ENCODE measurements around the gene ENO4.

The ENO4 gene

DNA sequence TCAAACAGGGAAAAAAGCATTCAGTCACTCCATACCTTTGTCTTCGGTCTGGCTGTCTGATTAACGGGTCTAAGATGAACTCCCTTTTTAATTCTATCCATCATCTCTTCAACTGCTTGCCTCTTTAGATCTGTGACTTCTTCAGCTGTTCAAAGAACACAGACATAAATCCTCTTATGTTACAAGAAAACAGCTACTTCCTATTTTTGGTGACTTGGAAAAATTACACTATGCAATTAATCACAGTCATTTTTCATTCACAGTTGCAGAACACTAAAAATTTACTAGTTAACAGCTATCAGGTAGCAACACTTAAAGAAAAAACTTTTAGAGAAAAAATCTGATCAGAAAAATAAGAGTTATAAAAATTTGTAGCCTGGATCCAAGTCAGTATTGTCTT, 66.0 kb downstream of the ENO4 start:
- Histone ChIP-seq H3K27me3 (ENCODE audit: low read depth, low read length) (no peaks in the 10 kb centered on the region), H3K9me3 (ENCODE audit: insufficient read depth, low read length) (no peaks in the 10 kb centered on the region), H3K4me2 (ENCODE audit: low read length) (no peak overlapping the region), H2AFZ (ENCODE audit: low read depth, low read length) (no peak overlapping the region), H3K4me1 (ENCODE audit: low read length) (no peaks in the 10 kb centered on the region), H3K4me3 (ENCODE audit: low read length) (no peak overlapping the region), H4K20me1 (ENCODE audit: insufficient read depth, low read length) (no peaks in the 10 kb centered on the region), H3K27ac (ENCODE audit: low read length) (no peak overlapping the region), H3K79me2 (ENCODE audit: low read length) (no peaks in the 10 kb centered on the region), H3K36me3 (replicated peaks; ENCODE audit: low read depth, low read length) (no peaks in the 10 kb centered on the region), H3K9ac (ENCODE audit: low read length) (no peak overlapping the region)
- no peak for TF ChIP-seq EZH2phosphoT487 (IDR thresholded peaks at IDR 0.05; ENCODE audit: low read depth)
- TF ChIP-seq, protein P1, sequence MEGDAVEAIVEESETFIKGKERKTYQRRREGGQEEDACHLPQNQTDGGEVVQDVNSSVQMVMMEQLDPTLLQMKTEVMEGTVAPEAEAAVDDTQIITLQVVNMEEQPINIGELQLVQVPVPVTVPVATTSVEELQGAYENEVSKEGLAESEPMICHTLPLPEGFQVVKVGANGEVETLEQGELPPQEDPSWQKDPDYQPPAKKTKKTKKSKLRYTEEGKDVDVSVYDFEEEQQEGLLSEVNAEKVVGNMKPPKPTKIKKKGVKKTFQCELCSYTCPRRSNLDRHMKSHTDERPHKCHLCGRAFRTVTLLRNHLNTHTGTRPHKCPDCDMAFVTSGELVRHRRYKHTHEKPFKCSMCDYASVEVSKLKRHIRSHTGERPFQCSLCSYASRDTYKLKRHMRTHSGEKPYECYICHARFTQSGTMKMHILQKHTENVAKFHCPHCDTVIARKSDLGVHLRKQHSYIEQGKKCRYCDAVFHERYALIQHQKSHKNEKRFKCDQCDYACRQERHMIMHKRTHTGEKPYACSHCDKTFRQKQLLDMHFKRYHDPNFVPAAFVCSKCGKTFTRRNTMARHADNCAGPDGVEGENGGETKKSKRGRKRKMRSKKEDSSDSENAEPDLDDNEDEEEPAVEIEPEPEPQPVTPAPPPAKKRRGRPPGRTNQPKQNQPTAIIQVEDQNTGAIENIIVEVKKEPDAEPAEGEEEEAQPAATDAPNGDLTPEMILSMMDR (IDR thresholded peaks at IDR 0.05; ENCODE audit: low read depth, low read length), result no peak

GRCh38 chr10:116917481-116917880, 68.2 kb downstream of the ENO4 start:
- Histone ChIP-seq H3K27ac (ENCODE audit: low read length) (no peak overlapping the region), H3K4me2 (ENCODE audit: low read length) (no peak overlapping the region), H3K4me3 (ENCODE audit: low read length) (no peak overlapping the region), H2AFZ (ENCODE audit: low read depth, low read length) (no peak overlapping the region), H3K79me2 (ENCODE audit: low read length) (no peaks in the 10 kb centered on the region), H3K4me1 (ENCODE audit: low read length) (no peaks in the 10 kb centered on the region), H3K9me3 (ENCODE audit: insufficient read depth, low read length) (no peaks in the 10 kb centered on the region), H4K20me1 (ENCODE audit: insufficient read depth, low read length) (no peaks in the 10 kb centered on the region), H3K36me3 (replicated peaks; ENCODE audit: low read depth, low read length) (no peaks in the 10 kb centered on the region), H3K27me3 (ENCODE audit: low read depth, low read length) (no peaks in the 10 kb centered on the region), H3K9ac (ENCODE audit: low read length) (no peak overlapping the region)
- TF ChIP-seq, protein P1 (IDR thresholded peaks at IDR 0.05; ENCODE audit: low read depth, low read length), result no peak
- no peak for TF ChIP-seq EZH2phosphoT487 (IDR thresholded peaks at IDR 0.05; ENCODE audit: low read depth)

GRCh38 chr10:116918583-116918982, 69.3 kb downstream of the ENO4 start:
- H3K4me2 ChIP-seq (ENCODE audit: low read length), result no peak overlapping the region
- H3K27me3 ChIP-seq (ENCODE audit: low read depth, low read length), result no peaks in the 10 kb centered on the region
- H2AFZ ChIP-seq (ENCODE audit: low read depth, low read length), result no peak overlapping the region
- no peaks in the 10 kb centered on the region for H3K36me3 ChIP-seq (replicated peaks; ENCODE audit: low read depth, low read length)
- H3K9me3 ChIP-seq (ENCODE audit: insufficient read depth, low read length), result no peaks in the 10 kb centered on the region
- H3K27ac ChIP-seq (ENCODE audit: low read length), result no peak overlapping the region
- H3K9ac ChIP-seq (ENCODE audit: low read length), result no peak overlapping the region
- H3K4me1 ChIP-seq (ENCODE audit: low read length), result no peaks in the 10 kb centered on the region
- TF ChIP-seq, protein P1 (IDR thresholded peaks at IDR 0.05; ENCODE audit: low read depth, low read length), result no peak
- TF ChIP-seq EZH2phosphoT487 (IDR thresholded peaks at IDR 0.05; ENCODE audit: low read depth), result no peak
- H3K79me2 ChIP-seq (ENCODE audit: low read length), result no peaks in the 10 kb centered on the region
- H4K20me1 ChIP-seq (ENCODE audit: insufficient read depth, low read length), result no peaks in the 10 kb centered on the region
- H3K4me3 ChIP-seq (ENCODE audit: low read length), result no peak overlapping the region

GRCh38 chr10:116919164-116919563, 69.9 kb downstream of the ENO4 start:
- H3K27me3 ChIP-seq (ENCODE audit: low read depth, low read length), result no peaks in the 10 kb centered on the region
- no peak overlapping the region for H2AFZ ChIP-seq (ENCODE audit: low read depth, low read length)
- no peak for TF ChIP-seq EZH2phosphoT487 (IDR thresholded peaks at IDR 0.05; ENCODE audit: low read depth)
- TF ChIP-seq, protein P1 (IDR thresholded peaks at IDR 0.05; ENCODE audit: low read depth, low read length), result no peak
- no peaks in the 10 kb centered on the region for H4K20me1 ChIP-seq (ENCODE audit: insufficient read depth, low read length)
- no peak overlapping the region for H3K27ac ChIP-seq (ENCODE audit: low read length)
- H3K9me3 ChIP-seq (ENCODE audit: insufficient read depth, low read length), result no peaks in the 10 kb centered on the region
- H3K4me2 ChIP-seq (ENCODE audit: low read length), result no peak overlapping the region
- H3K4me1 ChIP-seq (ENCODE audit: low read length), result no peaks in the 10 kb centered on the region
- no peaks in the 10 kb centered on the region for H3K36me3 ChIP-seq (replicated peaks; ENCODE audit: low read depth, low read length)
- H3K4me3 ChIP-seq (ENCODE audit: low read length), result no peak overlapping the region
- no peaks in the 10 kb centered on the region for H3K79me2 ChIP-seq (ENCODE audit: low read length)
- no peak overlapping the region for H3K9ac ChIP-seq (ENCODE audit: low read length)

Measured in OCI-LY3 (cell line).